Panc1 (cell line): ENCODE data around the gene MYRIP. TPM values are rescaled to one million over a fixed set of nuclear protein-coding genes. Genes with fewer than 3 reads are reported as not detected.
A peak's percentile ranks its signal among the peaks of the same experiment; 100 is the strongest.

Experiments used
- ATAC-seq: fragments of 200-7000 bp; cut with Tn5 transposase; 2 replicates; pipeline ENCODE4 v1.9.1; 2020; ENCODE audit warnings: mild to moderate bottlenecking, moderate library complexity
- BruUV-seq: library from RNA; stranded (reverse); fragments of 400-500 nt; replicated peaks from 2 replicates; lab custom pipeline; 2021; lab: Mats Ljungman, UMichigan
- CTCF ChIA-PET: fragments of 300-600 bp; sonication (Branson Sonifier 250); formaldehyde crosslinking; loops from one replicate; lab custom pipeline; 2022; ENCODE audit warnings: antibody characterized with exemption; lab: Charles Lee
- POLR2A ChIA-PET: fragments of 300-600 bp; sonication (Branson Sonifier 250); formaldehyde crosslinking; loops from one replicate; lab custom pipeline; 2022; ENCODE audit warnings: antibody characterized with exemption; lab: Charles Lee
- DNase-seq: peaks from one replicate; pipeline ENCODE4 v3.0.0-alpha.2; 2010; ENCODE audit warnings: low read depth, low spot score
- H3K27ac ChIP-seq: 2 replicates; pipeline ENCODE4 v1.5.1; 2011; ENCODE audit warnings: mild to moderate bottlenecking, low read length, inconsistent platforms
- H3K27me3 ChIP-seq: fragments of 200-500 bp; sonication (Bioruptor generic); 2 replicates; pipeline ENCODE4 v1.6.0; 2014; ENCODE audit warnings: low read length, inconsistent platforms; ENCODE audit not compliant: control insufficient read depth, insufficient read depth
- H3K36me3 ChIP-seq: fragments of 200-500 bp; sonication (Bioruptor generic); 2 replicates; pipeline ENCODE4 v1.5.1; 2014; ENCODE audit warnings: inconsistent platforms, mild to moderate bottlenecking, low read length, moderate library complexity; ENCODE audit not compliant: control insufficient read depth, insufficient read depth
- H3K4me1 ChIP-seq: 2 replicates; pipeline ENCODE4 v1.5.1; 2011; ENCODE audit warnings: inconsistent platforms, mild to moderate bottlenecking, low read length, moderate library complexity; ENCODE audit not compliant: control insufficient read depth, insufficient read depth
- H3K4me3 ChIP-seq, 2 experiments: 2 replicates each; pipeline ENCODE4 v1.5.1; 2011 to 2012; ENCODE audit warnings: low read depth in 2 of 2, low read length in 2 of 2, mild to moderate bottlenecking in 2 of 2, inconsistent platforms in 1 of 2, moderate library complexity in 1 of 2
- H3K9me3 ChIP-seq: fragments of 200-500 bp; sonication (Bioruptor generic); 2 replicates; pipeline ENCODE4 v1.5.1; 2014; ENCODE audit warnings: low read depth, mild to moderate bottlenecking, inconsistent platforms, low read length, moderate library complexity; ENCODE audit not compliant: control insufficient read depth, insufficient read depth
- POLR2AphosphoS5 ChIP-seq: IDR thresholded peaks from 2 replicates; pipeline ENCODE4 v1.6.1; 2012; ENCODE audit warnings: mild to moderate bottlenecking, low read depth, low read length, moderate library complexity
- REST ChIP-seq, 2 experiments: IDR thresholded peaks; 2 replicates each; pipeline ENCODE4 v1.6.1; 2011 to 2012; ENCODE audit warnings: low read depth in 2 of 2, control low read depth in 1 of 2, low read length in 1 of 2, mild to moderate bottlenecking in 1 of 2, moderate library complexity in 1 of 2; ENCODE audit not compliant: insufficient read depth in 1 of 2
- SIN3A ChIP-seq: IDR thresholded peaks from 2 replicates; pipeline ENCODE4 v1.6.1; 2012; ENCODE audit warnings: low read depth, mild to moderate bottlenecking, low read length, moderate library complexity, borderline replicate concordance; ENCODE audit not compliant: insufficient read depth
- TCF7L2 ChIP-seq: IDR thresholded peaks from 2 replicates; pipeline ENCODE4 v1.6.1; 2011; ENCODE audit warnings: mild to moderate bottlenecking, low read depth, low read length, inconsistent platforms
- in situ Hi-C: cut with HindIII; loops from 2 replicates; pipeline ENCODE4 v1.10.0; 2016; ENCODE audit warnings: low sequenced_read_pairs, low pct_unique_long_range_greater_than_20kb
- intact Hi-C: fragments of 100-400 bp; cut with micrococcal nuclease; formaldehyde crosslinking; loops from one replicate; pipeline ENCODE4 v1.10.0; 2022; ENCODE audit not compliant: unreplicated experiment
- total RNA-seq: library from RNA; stranded (reverse); gene quantifications from one replicate; pipeline ENCODE4 v1.2.1, GENCODE V29; 2021; ENCODE audit not compliant: unreplicated experiment
- TF ChIP-seq, protein P1 (sequence below): fragments of 450-650 bp; IDR thresholded peaks from 2 replicates; pipeline ENCODE4 v1.5.1; 2017; ENCODE audit warnings: mild to moderate bottlenecking

MYRIP gene
- total RNA-seq, 1 experiment from 2014 or later, result 0.59 TPM

DNA sequence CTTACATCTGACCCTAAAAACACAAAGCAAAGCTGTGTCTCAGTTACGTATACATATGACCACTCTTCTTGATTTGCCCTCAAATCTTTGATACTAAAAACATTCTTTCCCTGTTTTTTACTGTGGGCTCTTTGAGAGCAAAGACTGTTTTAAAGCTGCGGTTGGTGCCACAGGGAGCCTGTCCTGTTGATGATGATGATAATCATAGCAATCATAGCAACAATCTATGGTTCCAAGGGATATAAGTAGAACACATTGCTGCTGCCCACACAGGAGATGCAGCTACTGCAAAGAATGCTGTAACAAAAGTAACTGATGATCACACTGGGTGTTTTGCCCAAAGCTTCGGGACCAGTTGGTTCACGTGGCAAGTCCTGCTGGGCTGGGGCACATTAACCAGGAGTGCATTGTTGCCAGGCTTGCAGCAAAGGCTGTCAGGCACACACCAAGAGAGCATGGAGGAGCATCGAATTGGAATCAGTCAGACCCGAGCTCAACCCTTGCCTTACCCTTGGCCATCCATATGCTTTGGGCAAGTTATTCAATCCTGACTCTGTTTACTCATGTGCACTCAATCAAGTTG, 368.7 kb downstream of the MYRIP start:
- no peak for ATAC-seq
- ChIA-PET POLR2A (no interaction called here), CTCF (no interaction called here)
- no peaks in the 10 kb centered on the region for H3K9me3 ChIP-seq
- no peaks in the 10 kb centered on the region for H3K36me3 ChIP-seq
- no peaks in the 10 kb centered on the region for H3K27me3 ChIP-seq
- no peaks in the 10 kb centered on the region for H3K4me1 ChIP-seq
- no peak overlapping the region for H3K27ac ChIP-seq
- in situ Hi-C loops (no loop called here), intact Hi-C loops (loop anchor here (2.0 to 10.0 kb wide), 3 partner anchors 173 to 635 kb away; no protein-coding TSS in a partner anchor)
- no peak for DNase-seq
- no TSS peak for BruUV-seq
- H3K4me3 ChIP-seq, result no peak overlapping the region
- TF ChIP-seq, protein P1, sequence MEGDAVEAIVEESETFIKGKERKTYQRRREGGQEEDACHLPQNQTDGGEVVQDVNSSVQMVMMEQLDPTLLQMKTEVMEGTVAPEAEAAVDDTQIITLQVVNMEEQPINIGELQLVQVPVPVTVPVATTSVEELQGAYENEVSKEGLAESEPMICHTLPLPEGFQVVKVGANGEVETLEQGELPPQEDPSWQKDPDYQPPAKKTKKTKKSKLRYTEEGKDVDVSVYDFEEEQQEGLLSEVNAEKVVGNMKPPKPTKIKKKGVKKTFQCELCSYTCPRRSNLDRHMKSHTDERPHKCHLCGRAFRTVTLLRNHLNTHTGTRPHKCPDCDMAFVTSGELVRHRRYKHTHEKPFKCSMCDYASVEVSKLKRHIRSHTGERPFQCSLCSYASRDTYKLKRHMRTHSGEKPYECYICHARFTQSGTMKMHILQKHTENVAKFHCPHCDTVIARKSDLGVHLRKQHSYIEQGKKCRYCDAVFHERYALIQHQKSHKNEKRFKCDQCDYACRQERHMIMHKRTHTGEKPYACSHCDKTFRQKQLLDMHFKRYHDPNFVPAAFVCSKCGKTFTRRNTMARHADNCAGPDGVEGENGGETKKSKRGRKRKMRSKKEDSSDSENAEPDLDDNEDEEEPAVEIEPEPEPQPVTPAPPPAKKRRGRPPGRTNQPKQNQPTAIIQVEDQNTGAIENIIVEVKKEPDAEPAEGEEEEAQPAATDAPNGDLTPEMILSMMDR, result no peak
- TF ChIP-seq POLR2AphosphoS5 (no peak), SIN3A (no peak), TCF7L2 (no peak), REST (IDR thresholded peaks at IDR 0.05; ENCODE audit: insufficient read depth in 1 of 2, low read depth in 2 of 2, low read length in 1 of 2) (no peak)

DNA sequence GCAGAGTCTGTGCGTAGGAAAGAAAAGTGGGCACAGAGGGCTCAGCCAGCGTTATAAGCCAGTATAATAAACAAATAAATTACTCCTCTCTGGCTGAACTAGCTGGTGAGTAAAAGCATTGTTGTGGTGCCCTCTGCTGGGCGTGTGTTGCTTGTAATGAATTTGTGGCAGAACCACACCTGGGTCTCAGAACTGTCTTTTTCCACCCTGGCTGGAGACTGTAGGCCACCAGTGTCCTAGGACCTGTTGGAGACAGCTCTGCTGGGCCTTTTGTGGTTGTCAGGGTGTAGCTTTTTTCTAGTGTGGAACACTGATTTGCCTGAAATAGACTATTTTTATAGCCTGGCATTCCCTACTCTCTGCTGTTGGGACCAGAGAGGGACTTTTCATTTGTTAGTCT, 369.6 kb downstream of the MYRIP start:
- CTCF ChIA-PET, result interaction anchor here (0.6 kb wide), 1 partner anchor 357 kb away, joined by 4 read pairs; no protein-coding TSS in a partner anchor
- Histone ChIP-seq H3K36me3 (no peaks in the 10 kb centered on the region), H3K27ac (no peak overlapping the region), H3K9me3 (no peaks in the 10 kb centered on the region), H3K4me3 (no peak overlapping the region), H3K4me1 (no peaks in the 10 kb centered on the region), H3K27me3 (no peaks in the 10 kb centered on the region)
- TF ChIP-seq, protein P1, result peak; percentile 71
- no peak for TF ChIP-seq REST (IDR thresholded peaks at IDR 0.05; ENCODE audit: insufficient read depth in 1 of 2, low read depth in 2 of 2, low read length in 1 of 2)
- DNase-seq, result peak; percentile 36
- peak; percentile 84 for ATAC-seq
- in situ Hi-C loops, result no loop called here
- POLR2A ChIA-PET, result no interaction called here
- BruUV-seq, result no TSS peak
- intact Hi-C loops, result loop anchor here (2.0 to 10.0 kb wide), 3 partner anchors 174 to 636 kb away; no protein-coding TSS in a partner anchor
